Activated T-cell treated with anti-CD3 and anti-CD28 coated beads, Interleukin-2, amount 50 U/mL, for 24 hours (primary cell): ENCODE data around the gene PYGB.

Experiments used
- DNase-seq: peaks from one replicate; pipeline ENCODE4 v3.0.0-alpha.2; 2020
- H3K27ac Mint-ChIP-seq: 2 replicates; pipeline ENCODE4 v1.8.0; 2020; ENCODE audit warnings: mild to moderate bottlenecking, mixed read lengths
- H3K27me3 Mint-ChIP-seq: 2 replicates; pipeline ENCODE4 v1.8.0; 2020; ENCODE audit warnings: mixed read lengths
- H3K36me3 Mint-ChIP-seq: 2 replicates; pipeline ENCODE4 v1.8.0; 2020; ENCODE audit warnings: low read depth, mixed read lengths
- H3K4me1 Mint-ChIP-seq: 2 replicates; pipeline ENCODE4 v1.8.0; 2020; ENCODE audit warnings: low read depth, mixed read lengths
- H3K4me3 Mint-ChIP-seq: 2 replicates; pipeline ENCODE4 v1.8.0; 2020; ENCODE audit warnings: mild to moderate bottlenecking, moderate library complexity, mixed read lengths
- H3K9me3 Mint-ChIP-seq: 2 replicates; pipeline ENCODE4 v1.8.0; 2020; ENCODE audit warnings: mixed read lengths

Gene PYGB

GRCh38 chr20:25316506-25317190 is 68.8 kb downstream of the PYGB start:
- H3K27ac Mint-ChIP-seq: no peak overlapping the region
- no peak for DNase-seq
- no peaks in the 10 kb centered on the region for H3K9me3 Mint-ChIP-seq
- H3K4me1 Mint-ChIP-seq: peaks cover 17% of the 10 kb centered on the region
- no peak overlapping the region for H3K4me3 Mint-ChIP-seq
- no peaks in the 10 kb centered on the region for H3K27me3 Mint-ChIP-seq
- H3K36me3 Mint-ChIP-seq: peaks cover 43% of the 10 kb centered on the region

- peaks cover 45% of the 10 kb centered on the region for H3K36me3 Mint-ChIP-seq
- H3K4me3 Mint-ChIP-seq: no peak overlapping the region
- H3K27ac Mint-ChIP-seq: peak overlapping the region; percentile 41
- no peak for DNase-seq
- H3K9me3 Mint-ChIP-seq: no peaks in the 10 kb centered on the region
- no peaks in the 10 kb centered on the region for H3K27me3 Mint-ChIP-seq
- H3K4me1 Mint-ChIP-seq: peaks cover 15% of the 10 kb centered on the region
These were observed 69.6 kb downstream of the PYGB start for GRCh38 chr20:25317351-25318075.

GRCh38 chr20:25318471-25319240 is 70.8 kb downstream of the PYGB start:
- no peaks in the 10 kb centered on the region for H3K27me3 Mint-ChIP-seq
- peaks cover 53% of the 10 kb centered on the region for H3K36me3 Mint-ChIP-seq
- H3K4me3 Mint-ChIP-seq: no peak overlapping the region
- no peaks in the 10 kb centered on the region for H3K9me3 Mint-ChIP-seq
- H3K4me1 Mint-ChIP-seq: peaks cover 13% of the 10 kb centered on the region
- no peak for DNase-seq
- no peak overlapping the region for H3K27ac Mint-ChIP-seq

- Mint-ChIP-seq H3K9me3 (no peaks in the 10 kb centered on the region), H3K36me3 (peaks cover 58% of the 10 kb centered on the region), H3K4me3 (no peak overlapping the region), H3K4me1 (peaks cover 9% of the 10 kb centered on the region), H3K27ac (peak overlapping the region; percentile 50), H3K27me3 (no peaks in the 10 kb centered on the region)
- DNase-seq: no peak
These were observed 71.6 kb downstream of the PYGB start for GRCh38 chr20:25319241-25320034.

- H3K4me1 Mint-ChIP-seq: peaks cover 9% of the 10 kb centered on the region
- H3K36me3 Mint-ChIP-seq: peaks cover 55% of the 10 kb centered on the region
- H3K27ac Mint-ChIP-seq: peak overlapping the region; percentile 50
- no peak for DNase-seq
- H3K9me3 Mint-ChIP-seq: no peaks in the 10 kb centered on the region
- H3K27me3 Mint-ChIP-seq: no peaks in the 10 kb centered on the region
- no peak overlapping the region for H3K4me3 Mint-ChIP-seq
These were observed 72.3 kb downstream of the PYGB start for GRCh38 chr20:25320035-25320800.

GRCh38 chr20:25321262-25321831 is 73.5 kb downstream of the PYGB start:
- Mint-ChIP-seq H3K36me3 (peaks cover 47% of the 10 kb centered on the region), H3K27ac (no peak overlapping the region), H3K9me3 (no peaks in the 10 kb centered on the region), H3K4me1 (peaks cover 10% of the 10 kb centered on the region), H3K27me3 (no peaks in the 10 kb centered on the region), H3K4me3 (no peak overlapping the region)
- no peak for DNase-seq

- Mint-ChIP-seq H3K4me1 (peaks cover 10% of the 10 kb centered on the region), H3K27ac (no peak overlapping the region), H3K27me3 (no peaks in the 10 kb centered on the region), H3K4me3 (no peak overlapping the region), H3K36me3 (peaks cover 42% of the 10 kb centered on the region), H3K9me3 (no peaks in the 10 kb centered on the region)
- DNase-seq: no peak
These were observed 74.1 kb downstream of the PYGB start for GRCh38 chr20:25321991-25322390.

- Mint-ChIP-seq H3K27me3 (no peaks in the 10 kb centered on the region), H3K36me3 (peaks cover 39% of the 10 kb centered on the region), H3K9me3 (no peaks in the 10 kb centered on the region), H3K27ac (no peak overlapping the region), H3K4me3 (no peak overlapping the region), H3K4me1 (peaks cover 15% of the 10 kb centered on the region)
- no peak for DNase-seq
These were observed 75.8 kb downstream of the PYGB start for GRCh38 chr20:25323496-25324246.

GRCh38 chr20:25324412-25324811 is 76.5 kb downstream of the PYGB start:
- Mint-ChIP-seq H3K9me3 (no peaks in the 10 kb centered on the region), H3K27ac (peak overlapping the region; percentile 57), H3K4me3 (no peak overlapping the region), H3K27me3 (no peaks in the 10 kb centered on the region), H3K36me3 (peaks cover 39% of the 10 kb centered on the region), H3K4me1 (peaks cover 16% of the 10 kb centered on the region)
- no peak for DNase-seq

- Mint-ChIP-seq H3K27ac (no peak overlapping the region), H3K27me3 (no peaks in the 10 kb centered on the region), H3K9me3 (no peaks in the 10 kb centered on the region), H3K4me3 (no peak overlapping the region), H3K36me3 (peaks cover 37% of the 10 kb centered on the region), H3K4me1 (peaks cover 21% of the 10 kb centered on the region)
- DNase-seq: no peak
These were observed 77.2 kb downstream of the PYGB start for GRCh38 chr20:25325073-25325472.

- Mint-ChIP-seq H3K27me3 (no peaks in the 10 kb centered on the region), H3K4me3 (no peak overlapping the region), H3K4me1 (peaks cover 29% of the 10 kb centered on the region), H3K27ac (no peak overlapping the region), H3K9me3 (no peaks in the 10 kb centered on the region), H3K36me3 (peaks cover 34% of the 10 kb centered on the region)
- no peak for DNase-seq
These were observed 78.1 kb downstream of the PYGB start for GRCh38 chr20:25325997-25326396.

GRCh38 chr20:25327521-25328235 is 79.8 kb downstream of the PYGB start:
- Mint-ChIP-seq H3K27ac (no peak overlapping the region), H3K27me3 (no peaks in the 10 kb centered on the region), H3K9me3 (no peaks in the 10 kb centered on the region), H3K36me3 (peaks cover 21% of the 10 kb centered on the region), H3K4me3 (no peak overlapping the region), H3K4me1 (peaks cover 25% of the 10 kb centered on the region)
- DNase-seq: no peak
